Measurements from ENCODE around the gene ADH1C.

The ADH1C gene

GRCh38 chr4:99293357-99293756, 59.2 kb downstream of the ADH1C start:
- DNase-seq = no peak

GRCh38 chr4:99290848-99291786, 61.4 kb downstream of the ADH1C start, which contains the start of gene ADH1A:
Gene ADH1A (minus strand): TSS chr4:99290985. CDS start chr4:99290914, 71 bp downstream.
- no peak for DNase-seq

Data from activated CD4-positive, alpha-beta T cell treated with anti-CD3 and anti-CD28 coated beads, Interleukin-2, amount 50 U/mL, for 16 hours (primary cell).